T-cell (primary cell): Measurements from ENCODE around the gene RAB20. TPM values are rescaled to one million over a fixed set of nuclear protein-coding genes. Genes with fewer than 3 reads are reported as not detected.
A peak's percentile ranks its signal among the peaks of the same experiment; 100 is the strongest.

Experiments used
- ATAC-seq, 4 experiments: fragments of 200-7000 bp in 3 of 4; fragments of 150-1000 bp in 1 of 4; cut with Tn5 transposase; replicated peaks in 1 of 4; 1 replicate in 3 of 4; 2 replicates in 1 of 4; pipeline ENCODE4 v1.10.0; 2021; ENCODE audit warnings: moderate library complexity in 3 of 4, mild to moderate bottlenecking in 2 of 4, moderate number of reproducible peaks in 1 of 4
- CTCF ChIA-PET, 2 donors: fragments of 300-600 bp; sonication (Branson Sonifier 250); formaldehyde crosslinking; loops; one replicate each; lab custom pipeline; 2022; ENCODE audit warnings: antibody characterized with exemption in 2 of 2; lab: Charles Lee
- POLR2A ChIA-PET, 2 donors: fragments of 300-600 bp; sonication (Branson Sonifier 250); formaldehyde crosslinking; loops; one replicate each; lab custom pipeline; 2022; ENCODE audit warnings: antibody characterized with exemption in 2 of 2; lab: Charles Lee
- DNase-seq, 35 experiments: peaks; one replicate each; pipeline versions ENCODE4 v3.0.0 to v3.0.0-alpha.2; 2013 to 2023
- H3K27ac ChIP-seq: one replicate; pipeline ENCODE4 v1.5.1; 2013; ENCODE audit warnings: low read length
- H3K27me3 ChIP-seq, 2 experiments: replicated peaks in 1 of 2; 1 replicate in 1 of 2; 2 replicates in 1 of 2; pipeline versions ENCODE4 v1.6.1 to v1.7.0; 2013; ENCODE audit warnings: low read length in 1 of 2, mixed read lengths in 1 of 2; ENCODE audit not compliant: control insufficient read depth in 2 of 2, insufficient read depth in 2 of 2; ENCODE audit errors: extremely low read depth in 1 of 2
- H3K36me3 ChIP-seq, 2 donors: 1 replicate in 1 of 2; 2 replicates in 1 of 2; pipeline versions ENCODE4 v1.6.1 to v1.7.0; 2013; ENCODE audit warnings: low read length in 1 of 2; ENCODE audit not compliant: control insufficient read depth in 2 of 2, insufficient read depth in 1 of 2; ENCODE audit errors: extremely low read depth in 1 of 2
- H3K4me1 ChIP-seq, 2 experiments: 1 replicate in 1 of 2; 2 replicates in 1 of 2; pipeline versions ENCODE4 v1.6.1 to v1.7.0; 2013; ENCODE audit warnings: low read length in 2 of 2, mixed read lengths in 1 of 2; ENCODE audit not compliant: insufficient read depth in 2 of 2, control insufficient read depth in 1 of 2; ENCODE audit errors: extremely low read depth in 1 of 2
- H3K4me3 ChIP-seq, 2 donors: 1 replicate in 1 of 2; 2 replicates in 1 of 2; pipeline versions ENCODE4 v1.5.1 to v1.7.0; 2013; ENCODE audit warnings: mild to moderate bottlenecking in 2 of 2, low read length in 1 of 2, moderate library complexity in 1 of 2; ENCODE audit not compliant: control insufficient read depth in 1 of 2; ENCODE audit errors: extremely low read depth in 1 of 2
- H3K9me3 ChIP-seq: 2 replicates; pipeline ENCODE4 v1.7.0; 2013
- H3K27ac Mint-ChIP-seq, 2 donors: one replicate each; pipeline ENCODE4 v1.8.0; 2020 to 2021; ENCODE audit warnings: mild to moderate bottlenecking in 2 of 2, mixed read lengths in 2 of 2
- H3K27me3 Mint-ChIP-seq, 2 donors: one replicate each; pipeline ENCODE4 v1.8.0; 2021 to 2022; ENCODE audit warnings: mixed read lengths in 2 of 2
- H3K36me3 Mint-ChIP-seq: one replicate; pipeline ENCODE4 v1.8.0; 2021; ENCODE audit warnings: mixed read lengths
- H3K4me1 Mint-ChIP-seq, 3 donors: one replicate each; pipeline ENCODE4 v1.8.0; 2020 to 2022; ENCODE audit warnings: mixed read lengths in 3 of 3, mild to moderate bottlenecking in 1 of 3
- H3K4me3 Mint-ChIP-seq, 3 donors: one replicate each; pipeline ENCODE4 v1.8.0; 2020 to 2022; ENCODE audit warnings: mild to moderate bottlenecking in 3 of 3, mixed read lengths in 3 of 3, moderate library complexity in 3 of 3
- H3K9me3 Mint-ChIP-seq, 3 donors: one replicate each; pipeline ENCODE4 v1.8.0; 2020 to 2022; ENCODE audit warnings: mixed read lengths in 3 of 3
- WGBS: methylation state at CpG from one replicate; pipeline ENCODE4 v1.1.5; 2013; ENCODE audit warnings: missing lambda C conversion rate; ENCODE audit not compliant: insufficient coverage; 5-methylcytosine and 5-hydroxymethylcytosine counted together
- total RNA-seq, 35 experiments: library from RNA in 6 of 35; stranded (reverse) in 6 of 35; fragments of 120-200 nt in 1 of 35; gene quantifications; one replicate each; pipeline versions ENCODE4 v1.2.1 to v1.2.4 and lab custom pipeline; 2013 to 2026

RAB20 gene
- total RNA-seq, 5 donors from 2014 or later (not counting 1 experiment from before 2014, with no cell fraction given), result 0.47 to 3.1 (median 2.1) TPM

DNA sequence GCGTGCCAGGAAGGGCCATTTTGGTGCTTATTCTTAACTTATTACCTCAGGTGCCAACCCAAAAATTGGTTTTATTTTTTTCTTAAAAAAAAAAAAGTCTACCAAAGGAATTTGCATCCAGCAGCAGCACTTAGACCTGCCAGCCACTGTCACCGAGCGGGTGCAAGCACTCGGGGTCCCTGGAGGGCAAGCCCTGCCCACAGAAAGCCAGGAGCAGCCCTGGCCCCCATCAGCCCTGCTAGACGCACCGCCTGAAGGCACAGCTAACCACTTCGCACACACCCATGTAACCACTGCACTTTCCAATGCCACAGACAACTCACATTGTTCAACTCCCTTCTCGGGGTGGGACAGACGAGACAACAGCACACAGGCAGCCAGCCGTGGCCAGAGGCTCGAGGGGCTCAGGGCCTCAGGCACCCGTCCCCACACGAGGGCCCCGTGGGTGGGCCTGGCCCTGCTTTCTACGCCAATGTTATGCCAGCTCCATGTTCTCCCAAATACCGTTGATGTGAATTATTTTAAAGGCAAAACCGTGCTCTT lies 49.3 kb downstream of the RAB20 start:
- H3K9me3 Mint-ChIP-seq, result no peaks in the 10 kb centered on the region
- no peak overlapping the region for H3K27ac Mint-ChIP-seq
- peaks cover 2 to 4% of the 10 kb centered on the region in 2 donors for H3K27me3 Mint-ChIP-seq
- WGBS, result 72% methylated on average over 14 of the region's 17 CpGs
- Histone ChIP-seq H3K27me3 (peaks cover 0 to 18% of the 10 kb centered on the region in 2 experiments), H3K9me3 (no peaks in the 10 kb centered on the region), H3K4me1 (peaks cover 0 to 4% of the 10 kb centered on the region in 2 experiments), H3K4me3 (no peak overlapping the region), H3K36me3 (no peaks in the 10 kb centered on the region), H3K27ac (no peak overlapping the region)
- ChIA-PET CTCF (no interaction called here), POLR2A (no interaction called here)
- H3K36me3 Mint-ChIP-seq, result no peaks in the 10 kb centered on the region
- ATAC-seq (no peak), DNase-seq (no peak)
- peaks cover 2 to 8% (median 8%) of the 10 kb centered on the region in 3 donors for H3K4me1 Mint-ChIP-seq
- no peak overlapping the region for H3K4me3 Mint-ChIP-seq

- no peaks in the 10 kb centered on the region for H3K36me3 ChIP-seq
- H3K4me3 ChIP-seq, result no peak overlapping the region
- H3K27me3 ChIP-seq, result peaks cover 0 to 23% of the 10 kb centered on the region in 2 experiments
- no peaks in the 10 kb centered on the region for H3K9me3 ChIP-seq
- Mint-ChIP-seq H3K4me3 (no peak overlapping the region), H3K9me3 (no peaks in the 10 kb centered on the region), H3K4me1 (peaks cover 2 to 8% (median 8%) of the 10 kb centered on the region in 3 donors), H3K27ac (no peak overlapping the region), H3K27me3 (peaks cover 4% of the 10 kb centered on the region in 2 donors), H3K36me3 (no peaks in the 10 kb centered on the region)
- ChIA-PET CTCF (no interaction called here), POLR2A (interaction anchor here in 1 of 2 donors (0.7 kb wide), 1 partner anchor 70 kb away, joined by 4 read pairs; no protein-coding TSS in a partner anchor)
- ATAC-seq (no peak), DNase-seq (no peak)
- peaks cover 0 to 4% of the 10 kb centered on the region in 2 experiments for H3K4me1 ChIP-seq
- no peak overlapping the region for H3K27ac ChIP-seq
- 87% methylated on average over 20 of the region's 31 CpGs for WGBS
These were observed 49.9 kb downstream of the RAB20 start for GRCh38 chr13:110511509-110512181.

DNA sequence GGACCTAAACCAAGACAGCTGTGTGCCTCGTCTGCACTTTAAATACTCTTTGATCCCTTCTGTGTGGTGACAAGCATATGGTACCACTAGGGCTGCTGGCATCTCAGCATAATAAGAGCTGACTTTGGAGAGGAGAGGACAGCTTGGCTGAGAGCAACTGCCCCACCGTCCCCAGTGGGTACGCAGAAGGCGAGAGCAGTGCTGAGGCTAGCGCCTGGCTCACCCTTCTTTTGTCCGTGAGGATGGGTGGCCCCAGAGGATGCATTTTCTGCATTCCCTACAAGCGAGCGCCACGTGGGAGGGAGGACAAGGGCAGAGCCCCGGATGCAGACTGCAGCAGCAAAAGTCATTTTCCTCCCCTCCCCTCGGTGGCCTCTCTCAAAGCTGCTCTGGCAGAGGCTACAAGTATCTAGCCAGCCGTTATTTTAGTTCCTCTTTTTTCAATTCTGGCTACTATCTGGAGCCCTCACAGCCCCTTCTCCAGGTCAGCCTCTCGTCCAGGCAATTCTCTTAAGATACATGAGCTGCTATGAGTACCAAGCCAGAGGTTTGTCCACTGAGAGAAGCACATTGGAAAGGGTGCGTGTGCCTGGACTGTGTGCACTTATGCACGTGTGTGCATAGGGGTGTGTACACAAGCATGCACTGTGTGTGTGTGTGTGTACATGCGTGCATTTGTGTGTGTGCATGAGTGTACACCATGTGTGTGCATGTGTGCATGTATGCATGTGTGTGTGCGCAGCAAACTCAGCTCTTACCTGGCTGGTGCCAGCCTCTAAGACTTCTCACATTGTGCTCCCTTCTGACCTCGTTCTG lies 51.3 kb downstream of the RAB20 start:
- Mint-ChIP-seq H3K27me3 (peaks cover 6 to 9% of the 10 kb centered on the region in 2 donors), H3K9me3 (no peaks in the 10 kb centered on the region), H3K27ac (no peak overlapping the region), H3K4me3 (no peak overlapping the region), H3K36me3 (no peaks in the 10 kb centered on the region), H3K4me1 (peaks cover 2 to 8% (median 8%) of the 10 kb centered on the region in 3 donors)
- Histone ChIP-seq H3K27me3 (peaks cover 0 to 27% of the 10 kb centered on the region in 2 experiments), H3K9me3 (no peaks in the 10 kb centered on the region), H3K27ac (no peak overlapping the region), H3K4me1 (peaks cover 0 to 4% of the 10 kb centered on the region in 2 experiments), H3K36me3 (no peaks in the 10 kb centered on the region), H3K4me3 (no peak overlapping the region)
- ATAC-seq, result peak in 2 of 4 experiments; percentile 27 to 39
- POLR2A ChIA-PET, result no interaction called here
- CTCF ChIA-PET, result no interaction called here
- 24% methylated on average over 12 of the region's 18 CpGs for WGBS
- DNase-seq, result no peak

GRCh38 chr13:110509478-110509926 lies 52.0 kb downstream of the RAB20 start:
- H3K27me3 Mint-ChIP-seq, result peaks cover 6 to 8% of the 10 kb centered on the region in 2 donors
- POLR2A ChIA-PET, result no interaction called here

GRCh38 chr13:110507678-110508381 lies 53.7 kb downstream of the RAB20 start:
- WGBS, result 87% methylated on average over 21 of the region's 23 CpGs
- no peak for DNase-seq
- Histone ChIP-seq H3K4me1 (peaks cover 0 to 4% of the 10 kb centered on the region in 2 experiments), H3K4me3 (no peak overlapping the region), H3K27ac (no peak overlapping the region), H3K36me3 (no peaks in the 10 kb centered on the region), H3K27me3 (peaks cover 0 to 42% of the 10 kb centered on the region in 2 experiments), H3K9me3 (no peaks in the 10 kb centered on the region)
- POLR2A ChIA-PET, result no interaction called here
- no peak for ATAC-seq
- H3K36me3 Mint-ChIP-seq, result no peaks in the 10 kb centered on the region
- H3K4me1 Mint-ChIP-seq, result peaks cover 2 to 8% (median 8%) of the 10 kb centered on the region in 3 donors
- no peak overlapping the region for H3K4me3 Mint-ChIP-seq
- H3K27me3 Mint-ChIP-seq, result peaks cover 5 to 8% of the 10 kb centered on the region in 2 donors
- CTCF ChIA-PET, result no interaction called here
- no peak overlapping the region for H3K27ac Mint-ChIP-seq
- no peaks in the 10 kb centered on the region for H3K9me3 Mint-ChIP-seq

More at GRCh38 chr13:110509478-110509926, 52.0 kb downstream of the RAB20 start:
- WGBS, result 49% methylated on average over 4 of the region's 4 CpGs
- H3K4me3 ChIP-seq, result no peak overlapping the region
- no peaks in the 10 kb centered on the region for H3K36me3 ChIP-seq
- ATAC-seq (no peak), DNase-seq (no peak)
- Mint-ChIP-seq H3K36me3 (no peaks in the 10 kb centered on the region), H3K4me3 (no peak overlapping the region), H3K9me3 (no peaks in the 10 kb centered on the region), H3K27ac (no peak overlapping the region), H3K4me1 (peaks cover 2 to 8% (median 8%) of the 10 kb centered on the region in 3 donors)
- CTCF ChIA-PET, result no interaction called here
- H3K27me3 ChIP-seq, result peaks cover 0 to 29% of the 10 kb centered on the region in 2 experiments
- no peaks in the 10 kb centered on the region for H3K9me3 ChIP-seq
- peaks cover 0 to 4% of the 10 kb centered on the region in 2 experiments for H3K4me1 ChIP-seq
- H3K27ac ChIP-seq, result no peak overlapping the region
